GM21717 (cell line): ENCODE measurements around the gene TGIF1.
"Not testable (repeated sequence)": the region's sequence is repeated elsewhere in the genome, so short reads cannot be mapped to it uniquely, and the experiment has no call there.

Source experiments
- ATAC-seq: cut with Tn5 transposase; IDR thresholded peaks from one replicate; pipeline ENCODE4 v1.9.1; 2021; ENCODE audit warnings: mild to moderate bottlenecking, moderate library complexity; ENCODE audit not compliant: unreplicated experiment

Gene TGIF1

GRCh38 chr18:3450012-3450798 lies at the start of gene TGIF1:
TSS of gene TGIF1 (plus strand) at chr18:3450172. CDS start at chr18:3450490, 318 bp downstream.
- no peak for ATAC-seq

- no peak for ATAC-seq
Observed at GRCh38 chr18:3400567-3401296, 49.2 kb upstream of the TGIF1 start.

GRCh38 chr18:3401669-3402620 lies 48.0 kb upstream of the TGIF1 start:
- peak; percentile 81 for ATAC-seq

- ATAC-seq: no peak
Observed at GRCh38 chr18:3402982-3403451, 47.0 kb upstream of the TGIF1 start.

GRCh38 chr18:3405713-3406112 lies 44.3 kb upstream of the TGIF1 start:
- ATAC-seq: no peak

- no peak for ATAC-seq
Observed at GRCh38 chr18:3408107-3408506, 41.9 kb upstream of the TGIF1 start.

GRCh38 chr18:3409811-3410210 lies 40.2 kb upstream of the TGIF1 start:
- ATAC-seq: no peak

- no peak for ATAC-seq
Observed at GRCh38 chr18:3410273-3410672, 39.7 kb upstream of the TGIF1 start.

- ATAC-seq: not testable (repeated sequence)
Observed at GRCh38 chr18:3410876-3411275, 39.1 kb upstream of the TGIF1 start.

GRCh38 chr18:3411327-3411726 lies 38.6 kb upstream of the TGIF1 start:
- ATAC-seq: no peak

GRCh38 chr18:3411854-3412268 lies 38.1 kb upstream of the TGIF1 start:
- ATAC-seq: no peak

- not testable (repeated sequence) for ATAC-seq
Observed at GRCh38 chr18:3412528-3412927, 37.4 kb upstream of the TGIF1 start.

GRCh38 chr18:3415110-3415509 lies 34.9 kb upstream of the TGIF1 start:
- no peak for ATAC-seq

- no peak for ATAC-seq
Observed at GRCh38 chr18:3418083-3418482, 31.9 kb upstream of the TGIF1 start.

- ATAC-seq: no peak
Observed at GRCh38 chr18:3420919-3421279, 29.1 kb upstream of the TGIF1 start.

- no peak for ATAC-seq
Observed at GRCh38 chr18:3422905-3423304, 27.1 kb upstream of the TGIF1 start.

- ATAC-seq: no peak
Observed at GRCh38 chr18:3424280-3424890, 25.6 kb upstream of the TGIF1 start.

GRCh38 chr18:3425030-3425429 lies 24.9 kb upstream of the TGIF1 start:
- ATAC-seq: no peak

GRCh38 chr18:3425446-3425845 lies 24.5 kb upstream of the TGIF1 start:
- ATAC-seq: no peak

GRCh38 chr18:3426074-3426473 lies 23.9 kb upstream of the TGIF1 start:
- no peak for ATAC-seq

- ATAC-seq: no peak
Observed at GRCh38 chr18:3427944-3428343, 22.0 kb upstream of the TGIF1 start.
